ENCODE results near the gene CD226. TPM values are rescaled to one million over a fixed set of nuclear protein-coding genes. Genes with fewer than 3 reads are reported as not detected.

Gene CD226
- total RNA-seq, 4 donors from 2014 or later = 0.17 to 2.7 (median 0.34) TPM

GRCh38 chr18:69992776-69993175, 45.1 kb upstream of the CD226 start:
- H3K4me1 ChIP-seq = no peaks in the 10 kb centered on the region
- H3K27me3 ChIP-seq = no peaks in the 10 kb centered on the region
- DNase-seq (ENCODE audit: extremely low spot score) = no peak
- no peak overlapping the region for H3K27ac ChIP-seq (replicated peaks in 1 of 4)
- TF ChIP-seq POLR2A (IDR thresholded peaks at IDR 0.05; ENCODE audit: low read depth) (no peak), EP300 (IDR thresholded peaks at IDR 0.05) (no peak), POLR2AphosphoS5 (IDR thresholded peaks at IDR 0.05) (no peak)
- TF ChIP-seq, protein P1, sequence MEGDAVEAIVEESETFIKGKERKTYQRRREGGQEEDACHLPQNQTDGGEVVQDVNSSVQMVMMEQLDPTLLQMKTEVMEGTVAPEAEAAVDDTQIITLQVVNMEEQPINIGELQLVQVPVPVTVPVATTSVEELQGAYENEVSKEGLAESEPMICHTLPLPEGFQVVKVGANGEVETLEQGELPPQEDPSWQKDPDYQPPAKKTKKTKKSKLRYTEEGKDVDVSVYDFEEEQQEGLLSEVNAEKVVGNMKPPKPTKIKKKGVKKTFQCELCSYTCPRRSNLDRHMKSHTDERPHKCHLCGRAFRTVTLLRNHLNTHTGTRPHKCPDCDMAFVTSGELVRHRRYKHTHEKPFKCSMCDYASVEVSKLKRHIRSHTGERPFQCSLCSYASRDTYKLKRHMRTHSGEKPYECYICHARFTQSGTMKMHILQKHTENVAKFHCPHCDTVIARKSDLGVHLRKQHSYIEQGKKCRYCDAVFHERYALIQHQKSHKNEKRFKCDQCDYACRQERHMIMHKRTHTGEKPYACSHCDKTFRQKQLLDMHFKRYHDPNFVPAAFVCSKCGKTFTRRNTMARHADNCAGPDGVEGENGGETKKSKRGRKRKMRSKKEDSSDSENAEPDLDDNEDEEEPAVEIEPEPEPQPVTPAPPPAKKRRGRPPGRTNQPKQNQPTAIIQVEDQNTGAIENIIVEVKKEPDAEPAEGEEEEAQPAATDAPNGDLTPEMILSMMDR (IDR thresholded peaks at IDR 0.05) = no peak
- intact Hi-C loops (cut with DNase I) = no loop called here
- H3K4me3 ChIP-seq = no peak overlapping the region
- H3K9me3 ChIP-seq = peaks cover 0 to 21% (median 9%) of the 10 kb centered on the region in 4 donors
- WGBS = 60% methylated on average over 1 of the region's 1 CpG
- peaks cover 0 to 4% (median 0%) of the 10 kb centered on the region in 4 donors for H3K36me3 ChIP-seq

DNA sequence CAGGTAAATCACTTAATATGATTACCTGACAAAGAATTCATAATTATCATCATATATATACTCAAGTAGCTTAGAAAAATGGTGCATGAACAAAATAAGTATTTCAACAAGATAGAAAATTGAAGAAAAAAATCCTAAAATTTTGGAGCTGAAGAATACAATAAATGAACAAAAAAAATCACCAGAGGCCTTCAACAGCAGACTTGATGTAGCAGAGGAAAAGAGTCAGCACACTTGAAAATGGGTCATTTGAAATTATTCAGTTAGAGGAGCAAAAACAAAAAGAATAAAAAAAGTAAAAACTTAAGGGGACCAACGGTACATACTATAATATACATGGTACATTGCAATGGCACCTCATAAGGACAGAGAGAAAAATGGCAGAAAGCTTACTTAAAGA, 40.2 kb upstream of the CD226 start:
- H3K9me3 ChIP-seq = peaks cover 0 to 24% (median 12%) of the 10 kb centered on the region in 4 donors
- no peak overlapping the region for H3K27ac ChIP-seq (replicated peaks in 1 of 4)
- peaks cover 0 to 12% (median 4%) of the 10 kb centered on the region in 4 donors for H3K36me3 ChIP-seq
- intact Hi-C loops (cut with DNase I) = no loop called here
- no peak overlapping the region for H3K4me3 ChIP-seq
- WGBS = 100% methylated on average over 1 of the region's 1 CpG
- H3K4me1 ChIP-seq = no peaks in the 10 kb centered on the region
- TF ChIP-seq POLR2A (IDR thresholded peaks at IDR 0.05; ENCODE audit: low read depth) (no peak), POLR2AphosphoS5 (IDR thresholded peaks at IDR 0.05) (no peak), EP300 (IDR thresholded peaks at IDR 0.05) (no peak)
- TF ChIP-seq, protein P1 (IDR thresholded peaks at IDR 0.05) = no peak
- no peaks in the 10 kb centered on the region for H3K27me3 ChIP-seq
- DNase-seq (ENCODE audit: extremely low spot score) = no peak

DNA sequence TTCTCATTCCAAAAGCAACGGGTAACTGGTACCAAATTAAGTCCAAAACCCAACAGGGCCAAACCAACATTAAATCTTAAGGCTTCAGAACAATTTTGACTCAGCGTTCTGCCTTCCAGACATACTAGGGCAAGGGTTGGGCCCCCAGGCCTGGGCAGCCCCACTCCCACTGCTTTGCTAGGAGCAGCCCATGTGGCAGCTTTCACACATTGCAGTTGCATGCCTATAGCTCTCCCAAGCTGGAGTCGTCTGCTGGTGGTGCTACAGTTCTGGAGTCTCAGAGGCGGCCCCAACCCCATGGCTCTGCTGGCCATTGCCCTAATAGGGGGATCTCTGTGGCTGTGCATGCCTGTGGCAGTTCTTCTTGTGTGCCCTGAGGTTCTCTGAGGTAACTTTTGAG, 37.6 kb upstream of the CD226 start:
- 96% methylated on average over 2 of the region's 4 CpGs for WGBS
- intact Hi-C loops (cut with DNase I) = no loop called here
- Histone ChIP-seq H3K27me3 (no peaks in the 10 kb centered on the region), H3K4me1 (no peaks in the 10 kb centered on the region), H3K27ac (replicated peaks in 1 of 4) (no peak overlapping the region), H3K9me3 (peaks cover 0 to 21% (median 12%) of the 10 kb centered on the region in 4 donors), H3K36me3 (peaks cover 0 to 12% (median 4%) of the 10 kb centered on the region in 4 donors), H3K4me3 (no peak overlapping the region)
- TF ChIP-seq, protein P1 (IDR thresholded peaks at IDR 0.05) = no peak
- TF ChIP-seq POLR2A (IDR thresholded peaks at IDR 0.05; ENCODE audit: low read depth) (no peak), EP300 (IDR thresholded peaks at IDR 0.05) (no peak), POLR2AphosphoS5 (IDR thresholded peaks at IDR 0.05) (no peak)
- no peak for DNase-seq (ENCODE audit: extremely low spot score)

- intact Hi-C loops (cut with DNase I) = no loop called here
- TF ChIP-seq, protein P1 (IDR thresholded peaks at IDR 0.05) = no peak
- TF ChIP-seq EP300 (IDR thresholded peaks at IDR 0.05) (no peak), POLR2A (IDR thresholded peaks at IDR 0.05; ENCODE audit: low read depth) (no peak)
- Histone ChIP-seq H3K4me1 (no peaks in the 10 kb centered on the region), H3K27me3 (no peaks in the 10 kb centered on the region), H3K9me3 (peaks cover 0 to 5% (median 4%) of the 10 kb centered on the region in 4 donors), H3K36me3 (peaks cover 0 to 18% (median 4%) of the 10 kb centered on the region in 4 donors), H3K4me3 (no peak overlapping the region), H3K27ac (replicated peaks in 1 of 4) (no peak overlapping the region)
- no peak for DNase-seq (ENCODE audit: extremely low spot score)
- 89% methylated on average over 4 of the region's 4 CpGs for WGBS
These were observed 34.7 kb upstream of the CD226 start for GRCh38 chr18:69982417-69982816.

DNA sequence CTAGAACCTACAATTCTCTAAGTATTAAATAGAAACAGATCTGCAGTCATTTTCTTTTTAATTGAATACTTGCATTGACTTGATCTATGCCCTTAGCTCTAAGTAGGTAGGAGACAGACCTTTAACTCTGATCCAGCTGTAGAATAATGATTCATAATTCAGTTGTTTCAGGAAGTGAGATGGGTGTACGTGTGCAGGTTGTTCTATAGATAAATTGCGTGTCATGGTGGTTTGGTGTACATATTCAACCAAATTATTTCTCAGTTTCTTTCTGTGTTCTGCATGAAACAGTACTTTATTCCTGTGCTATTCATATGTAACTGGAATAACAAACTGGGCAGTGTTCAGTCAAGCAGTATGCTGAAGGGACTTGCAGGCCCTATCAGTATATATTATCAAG, 34.3 kb upstream of the CD226 start:
- TF ChIP-seq POLR2A (IDR thresholded peaks at IDR 0.05; ENCODE audit: low read depth) (no peak), EP300 (IDR thresholded peaks at IDR 0.05) (no peak), POLR2AphosphoS5 (IDR thresholded peaks at IDR 0.05) (no peak)
- TF ChIP-seq, protein P1 (IDR thresholded peaks at IDR 0.05) = no peak
- Histone ChIP-seq H3K27me3 (no peaks in the 10 kb centered on the region), H3K27ac (replicated peaks in 1 of 4) (no peak overlapping the region), H3K36me3 (peaks cover 0 to 17% (median 4%) of the 10 kb centered on the region in 4 donors), H3K4me1 (no peaks in the 10 kb centered on the region), H3K9me3 (peaks cover 0 to 9% (median 9%) of the 10 kb centered on the region in 4 donors), H3K4me3 (no peak overlapping the region)
- WGBS = 75% methylated on average over 2 of the region's 2 CpGs
- no peak for DNase-seq (ENCODE audit: extremely low spot score)
- intact Hi-C loops (cut with DNase I) = no loop called here

Measured in esophagus muscularis mucosa (tissue), 4 donors.